ENCODE data around the gene TXNDC17. TPM values are rescaled to one million over a fixed set of nuclear protein-coding genes. Genes with fewer than 3 reads are reported as not detected.

The TXNDC17 gene
- total RNA-seq, 1 donor from 2014 or later: 104 TPM

- H3K4me1 Mint-ChIP-seq (ENCODE audit: low read depth): no peaks in the 10 kb centered on the region
- H3K27me3 Mint-ChIP-seq: peaks cover 18% of the 10 kb centered on the region
- H3K4me3 Mint-ChIP-seq (ENCODE audit: low read depth): no peak overlapping the region
- peak; percentile 92 for TF ChIP-seq CTCF (IDR thresholded peaks at IDR 0.05; ENCODE audit: unreplicated experiment)
- no peak overlapping the region for H3K27ac Mint-ChIP-seq
- peaks cover 3% of the 10 kb centered on the region for H3K36me3 Mint-ChIP-seq (ENCODE audit: insufficient read depth)
- peak; percentile 66 for DNase-seq (ENCODE audit: low spot score, unreplicated experiment)
- H3K9me3 Mint-ChIP-seq (ENCODE audit: low read depth): no peaks in the 10 kb centered on the region
Measured at GRCh38 chr17:6666077-6666521, 25.2 kb downstream of the TXNDC17 start.

GRCh38 chr17:6666557-6666956 is 25.7 kb downstream of the TXNDC17 start:
- no peak for DNase-seq (ENCODE audit: low spot score, unreplicated experiment)
- Mint-ChIP-seq H3K36me3 (ENCODE audit: insufficient read depth) (peaks cover 3% of the 10 kb centered on the region), H3K4me1 (ENCODE audit: low read depth) (no peaks in the 10 kb centered on the region), H3K4me3 (ENCODE audit: low read depth) (no peak overlapping the region), H3K27ac (no peak overlapping the region), H3K9me3 (ENCODE audit: low read depth) (no peaks in the 10 kb centered on the region), H3K27me3 (peaks cover 18% of the 10 kb centered on the region)
- TF ChIP-seq CTCF (IDR thresholded peaks at IDR 0.05; ENCODE audit: unreplicated experiment): no peak

GRCh38 chr17:6667516-6667915 is 26.7 kb downstream of the TXNDC17 start:
- H3K36me3 Mint-ChIP-seq (ENCODE audit: insufficient read depth): peaks cover 3% of the 10 kb centered on the region
- peaks cover 18% of the 10 kb centered on the region for H3K27me3 Mint-ChIP-seq
- H3K9me3 Mint-ChIP-seq (ENCODE audit: low read depth): no peaks in the 10 kb centered on the region
- no peak for TF ChIP-seq CTCF (IDR thresholded peaks at IDR 0.05; ENCODE audit: unreplicated experiment)
- no peak overlapping the region for H3K4me3 Mint-ChIP-seq (ENCODE audit: low read depth)
- DNase-seq (ENCODE audit: low spot score, unreplicated experiment): no peak
- no peak overlapping the region for H3K27ac Mint-ChIP-seq
- no peaks in the 10 kb centered on the region for H3K4me1 Mint-ChIP-seq (ENCODE audit: low read depth)

GRCh38 chr17:6668219-6668618 is 27.4 kb downstream of the TXNDC17 start:
- H3K4me3 Mint-ChIP-seq (ENCODE audit: low read depth): no peak overlapping the region
- H3K36me3 Mint-ChIP-seq (ENCODE audit: insufficient read depth): peaks cover 3% of the 10 kb centered on the region
- no peak for TF ChIP-seq CTCF (IDR thresholded peaks at IDR 0.05; ENCODE audit: unreplicated experiment)
- no peak overlapping the region for H3K27ac Mint-ChIP-seq
- peaks cover 18% of the 10 kb centered on the region for H3K27me3 Mint-ChIP-seq
- no peaks in the 10 kb centered on the region for H3K9me3 Mint-ChIP-seq (ENCODE audit: low read depth)
- H3K4me1 Mint-ChIP-seq (ENCODE audit: low read depth): no peaks in the 10 kb centered on the region
- no peak for DNase-seq (ENCODE audit: low spot score, unreplicated experiment)

GRCh38 chr17:6668727-6669425 is 28.0 kb downstream of the TXNDC17 start:
- H3K4me3 Mint-ChIP-seq (ENCODE audit: low read depth): no peak overlapping the region
- peaks cover 18% of the 10 kb centered on the region for H3K27me3 Mint-ChIP-seq
- no peaks in the 10 kb centered on the region for H3K4me1 Mint-ChIP-seq (ENCODE audit: low read depth)
- H3K27ac Mint-ChIP-seq: peak overlapping the region; percentile 21
- peaks cover 3% of the 10 kb centered on the region for H3K36me3 Mint-ChIP-seq (ENCODE audit: insufficient read depth)
- TF ChIP-seq CTCF (IDR thresholded peaks at IDR 0.05; ENCODE audit: unreplicated experiment): no peak
- no peaks in the 10 kb centered on the region for H3K9me3 Mint-ChIP-seq (ENCODE audit: low read depth)
- DNase-seq (ENCODE audit: low spot score, unreplicated experiment): no peak

Data from progenitor cell of endocrine pancreas (in vitro differentiated cells).